Activated naive CD8-positive, alpha-beta T cell treated with anti-CD3 and anti-CD28 coated beads, Interleukin-2, amount 10 ng/mL, durations not matched to agents 7 days and 5 days (primary cell): ENCODE data around the gene TNXB. TPM values are rescaled to one million over a fixed set of nuclear protein-coding genes. Genes with fewer than 3 reads are reported as not detected.
"Not testable (repeated sequence)": the region's sequence is repeated elsewhere in the genome, so short reads cannot be mapped to it uniquely, and the experiment has no call there.

Experiments
- ATAC-seq: fragments of 150-1000 bp; cut with Tn5 transposase; one replicate; pipeline ENCODE4 v1.10.0; 2021; ENCODE audit warnings: low read depth, moderate library complexity
- POLR2A ChIA-PET: fragments of 350-600 bp; sonication (Branson Sonifier 250); formaldehyde crosslinking; loops from one replicate; lab custom pipeline; 2021; ENCODE audit warnings: antibody characterized with exemption; lab: Charles Lee
- DNase-seq: peaks from one replicate; pipeline ENCODE4 v3.0.0; 2021
- H3K27ac Mint-ChIP-seq: one replicate; pipeline ENCODE4 v1.8.0; 2022; ENCODE audit warnings: mild to moderate bottlenecking, mixed read lengths
- H3K27me3 Mint-ChIP-seq: one replicate; pipeline ENCODE4 v1.8.0; 2022; ENCODE audit warnings: mild to moderate bottlenecking, moderate library complexity, mixed read lengths
- H3K36me3 Mint-ChIP-seq: one replicate; pipeline ENCODE4 v1.8.0; 2021; ENCODE audit warnings: mild to moderate bottlenecking, mixed read lengths
- H3K4me1 Mint-ChIP-seq: one replicate; pipeline ENCODE4 v1.8.0; 2021; ENCODE audit warnings: mixed read lengths
- H3K4me3 Mint-ChIP-seq: one replicate; pipeline ENCODE4 v1.8.0; 2022; ENCODE audit warnings: mild to moderate bottlenecking, moderate library complexity, mixed read lengths
- H3K9me3 Mint-ChIP-seq: one replicate; pipeline ENCODE4 v1.8.0; 2021; ENCODE audit warnings: mixed read lengths
- total RNA-seq, 2 experiments: library from RNA; stranded (reverse); gene quantifications; one replicate each; pipeline ENCODE4 v1.2.3, GENCODE V29; 2021

Gene TNXB
- total RNA-seq, 2 experiments from 2014 or later = 8.6 to 9.2 TPM

DNA sequence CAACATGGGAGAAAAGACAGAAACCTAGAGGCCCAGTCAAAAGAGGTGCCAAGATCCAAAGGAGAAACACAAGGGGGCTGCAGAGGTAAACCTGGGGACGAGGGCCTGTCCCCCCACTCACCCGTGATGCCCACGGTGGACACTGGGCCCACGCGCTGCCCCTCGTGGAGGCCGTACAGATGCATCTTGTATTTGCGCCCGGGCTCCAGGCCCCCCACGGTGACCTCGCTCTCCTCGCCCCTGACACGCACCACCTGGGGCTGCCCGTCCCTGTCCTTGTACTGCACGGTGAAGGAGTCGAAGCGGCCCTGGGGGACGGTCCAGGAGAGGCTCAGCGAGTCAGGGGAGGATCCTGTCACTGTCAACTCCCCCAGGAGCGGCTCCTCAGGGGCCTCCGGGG, 60.0 kb downstream of the TNXB start:
- not testable (repeated sequence) for DNase-seq, H3K27ac Mint-ChIP-seq, H3K4me3 Mint-ChIP-seq

DNA sequence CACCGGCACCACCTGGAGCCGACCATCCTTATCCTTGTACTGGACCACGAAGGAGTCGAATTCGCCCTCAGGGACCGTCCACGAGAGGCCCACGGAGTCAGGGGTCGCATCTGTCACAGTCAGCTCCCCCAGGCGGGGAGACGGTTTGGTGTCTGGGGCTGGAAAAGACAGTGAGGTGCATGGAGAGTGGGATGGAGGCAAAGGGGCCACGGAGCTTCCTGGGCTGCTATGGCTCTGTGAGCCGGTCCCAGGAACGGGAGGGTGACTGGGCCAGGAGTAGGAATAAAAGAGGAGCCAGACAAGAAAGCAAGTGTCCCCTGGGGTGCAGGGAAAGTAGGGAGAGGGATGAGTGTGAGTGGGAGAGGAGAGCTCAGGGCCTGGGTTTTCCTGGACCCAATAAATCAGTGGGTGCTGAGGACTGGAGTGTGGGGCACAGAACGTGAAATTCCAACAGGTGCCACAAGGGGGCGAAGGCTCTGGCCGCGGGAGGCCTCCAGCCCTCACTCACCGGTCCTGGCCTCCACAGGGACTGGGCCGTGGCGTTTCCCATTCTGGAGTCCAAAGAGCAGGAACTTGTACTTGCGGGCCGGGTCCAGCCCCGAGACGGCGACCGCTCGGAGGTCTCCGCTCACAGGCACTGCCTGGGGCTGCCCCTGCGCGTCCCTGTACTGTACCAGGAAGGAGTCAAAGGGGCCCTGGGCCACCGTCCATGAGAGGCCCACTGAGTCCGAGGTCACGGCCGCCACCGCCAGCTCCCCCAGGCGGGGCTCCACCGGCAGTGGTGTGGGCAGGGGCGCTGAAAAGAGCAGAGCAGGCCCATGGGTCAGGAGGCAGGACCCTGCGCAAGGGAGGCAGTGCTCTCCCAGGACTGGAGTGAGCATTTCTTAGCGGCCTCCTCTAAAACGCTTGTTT, 61.0 kb downstream of the TNXB start:
- no peaks in the 10 kb centered on the region for H3K27me3 Mint-ChIP-seq
- no peaks in the 10 kb centered on the region for H3K9me3 Mint-ChIP-seq
- no peak overlapping the region for H3K4me3 Mint-ChIP-seq
- peak; percentile 78 for DNase-seq
- no peaks in the 10 kb centered on the region for H3K36me3 Mint-ChIP-seq
- POLR2A ChIA-PET = no interaction called here
- peak; percentile 67 for ATAC-seq
- H3K4me1 Mint-ChIP-seq = peaks cover 3% of the 10 kb centered on the region
- H3K27ac Mint-ChIP-seq = no peak overlapping the region

More for the DNA sequence above, 60.0 kb downstream of the TNXB start:
- H3K4me1 Mint-ChIP-seq, POLR2A ChIA-PET, H3K36me3 Mint-ChIP-seq, H3K9me3 Mint-ChIP-seq, ATAC-seq, H3K27me3 Mint-ChIP-seq: not testable (repeated sequence)

GRCh38 chr6:32047539-32047854, 61.6 kb downstream of the TNXB start:
- ATAC-seq (no peak), DNase-seq (no peak)
- POLR2A ChIA-PET = no interaction called here
- Mint-ChIP-seq H3K9me3 (no peaks in the 10 kb centered on the region), H3K36me3 (no peaks in the 10 kb centered on the region), H3K27ac (no peak overlapping the region), H3K4me3 (no peak overlapping the region), H3K4me1 (peaks cover 3% of the 10 kb centered on the region), H3K27me3 (no peaks in the 10 kb centered on the region)

- Mint-ChIP-seq H3K4me3 (no peak overlapping the region), H3K27ac (no peak overlapping the region), H3K4me1 (peaks cover 3% of the 10 kb centered on the region), H3K27me3 (no peaks in the 10 kb centered on the region), H3K9me3 (no peaks in the 10 kb centered on the region), H3K36me3 (no peaks in the 10 kb centered on the region)
- POLR2A ChIA-PET = no interaction called here
- DNase-seq (no peak), ATAC-seq (no peak)
Observed at GRCh38 chr6:32047084-32047478, 62.1 kb downstream of the TNXB start.

DNA sequence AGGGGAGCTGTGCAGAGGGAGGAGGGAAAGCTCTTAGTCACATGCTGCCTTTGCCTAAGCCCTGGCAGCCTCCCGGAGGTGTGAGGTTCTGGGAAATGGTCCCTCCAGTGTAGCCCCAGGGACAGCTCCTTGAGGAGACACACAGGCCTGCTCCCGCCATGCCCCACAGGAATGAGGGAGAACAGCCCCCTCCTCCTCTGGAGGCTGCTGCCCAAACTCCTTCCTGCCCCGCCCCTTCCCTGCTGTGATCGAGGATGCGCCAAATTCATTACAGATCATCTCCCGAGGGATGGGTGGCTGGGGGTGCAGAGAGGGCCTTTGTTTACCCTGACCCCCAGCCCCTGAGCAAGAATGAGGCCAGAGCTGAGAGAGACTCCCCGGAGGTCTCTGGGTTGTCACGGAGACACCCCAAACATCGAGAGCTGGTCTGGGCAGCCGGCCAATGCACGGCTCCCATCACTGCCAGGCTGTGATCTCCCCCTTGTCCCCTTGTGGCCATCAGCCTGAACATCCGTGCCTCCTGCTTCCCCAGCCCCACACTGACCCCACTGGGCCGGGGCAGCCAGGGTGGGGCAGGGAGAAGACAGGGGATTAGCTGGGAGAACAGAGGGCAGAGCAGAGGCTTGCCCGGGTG, 62.6 kb downstream of the TNXB start:
- Mint-ChIP-seq H3K4me3 (no peak overlapping the region), H3K9me3 (no peaks in the 10 kb centered on the region), H3K27ac (no peak overlapping the region), H3K4me1 (peaks cover 3% of the 10 kb centered on the region), H3K27me3 (no peaks in the 10 kb centered on the region), H3K36me3 (no peaks in the 10 kb centered on the region)
- ATAC-seq (no peak), DNase-seq (no peak)
- POLR2A ChIA-PET = no interaction called here

GRCh38 chr6:32045811-32046449, 63.2 kb downstream of the TNXB start:
- Mint-ChIP-seq H3K27me3 (no peaks in the 10 kb centered on the region), H3K36me3 (no peaks in the 10 kb centered on the region), H3K9me3 (no peaks in the 10 kb centered on the region), H3K27ac (no peak overlapping the region), H3K4me3 (no peak overlapping the region), H3K4me1 (peaks cover 3% of the 10 kb centered on the region)
- DNase-seq = no peak
- POLR2A ChIA-PET = no interaction called here
- no peak for ATAC-seq

- H3K27me3 Mint-ChIP-seq, ATAC-seq, H3K9me3 Mint-ChIP-seq, DNase-seq, POLR2A ChIA-PET, H3K36me3 Mint-ChIP-seq, H3K4me1 Mint-ChIP-seq, H3K27ac Mint-ChIP-seq, H3K4me3 Mint-ChIP-seq: not testable (repeated sequence)
Observed at GRCh38 chr6:32044916-32045315, 64.2 kb downstream of the TNXB start.

DNA sequence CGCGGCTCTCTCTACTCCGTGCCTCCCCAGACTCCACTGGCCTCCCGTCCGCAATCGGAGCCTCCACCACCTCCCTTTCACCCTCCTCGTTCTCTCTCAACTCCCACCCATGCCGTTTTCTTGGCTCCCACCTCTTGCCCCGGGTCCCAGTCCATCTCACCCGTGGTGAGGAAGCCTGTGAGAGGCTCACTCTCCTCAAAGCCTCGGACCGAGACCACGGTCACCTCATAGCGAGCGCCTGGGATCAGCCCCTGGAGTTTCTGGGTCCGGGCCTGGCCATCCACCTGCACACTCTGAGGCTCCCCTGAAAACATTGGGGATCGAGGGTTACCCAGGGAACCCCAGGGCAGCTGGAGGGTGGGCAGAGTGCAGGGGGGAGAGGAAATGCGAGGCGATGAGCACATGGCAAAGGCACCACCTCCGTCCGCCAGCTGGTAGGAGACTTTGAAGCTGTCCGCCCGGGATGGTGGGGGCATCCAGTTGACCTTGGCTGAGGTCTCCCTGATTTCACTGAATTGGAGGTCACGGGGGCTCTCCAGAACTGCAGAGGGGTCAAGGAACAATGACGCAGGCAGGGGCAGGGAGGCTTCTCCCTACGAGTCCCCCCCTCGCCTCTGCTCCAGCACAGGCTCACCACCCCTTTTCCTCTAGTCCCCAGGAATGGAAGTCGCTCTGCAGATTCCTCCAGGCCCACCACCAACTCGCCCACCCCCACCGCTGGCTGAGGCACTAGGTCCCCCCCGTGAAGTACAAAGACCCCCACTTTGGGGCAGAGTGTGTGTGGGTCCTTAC, 65.4 kb downstream of the TNXB start:
- POLR2A ChIA-PET, ATAC-seq, H3K4me3 Mint-ChIP-seq, H3K27ac Mint-ChIP-seq, H3K36me3 Mint-ChIP-seq, DNase-seq, H3K4me1 Mint-ChIP-seq, H3K9me3 Mint-ChIP-seq, H3K27me3 Mint-ChIP-seq: not testable (repeated sequence)

DNA sequence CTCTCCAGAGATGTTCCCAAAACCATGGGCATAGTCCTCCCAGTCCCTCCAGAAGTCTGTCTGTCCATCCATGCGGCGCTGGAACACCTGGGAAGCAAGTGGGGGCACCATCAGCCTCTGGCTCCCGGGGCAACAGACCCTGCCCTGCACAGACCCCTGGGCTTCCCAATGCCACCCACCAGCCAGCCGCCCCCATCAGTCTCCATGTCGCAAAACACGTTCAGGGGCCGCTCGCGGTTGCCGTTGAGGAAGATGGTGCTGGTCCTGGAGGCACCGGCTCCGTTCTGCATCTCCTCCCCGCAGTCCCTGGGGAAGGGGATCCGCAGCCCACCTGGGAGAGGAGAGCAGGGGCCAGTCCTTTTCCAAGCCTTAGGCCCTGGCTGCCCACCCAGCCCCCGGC, 66.9 kb downstream of the TNXB start:
- POLR2A ChIA-PET, DNase-seq, H3K9me3 Mint-ChIP-seq, ATAC-seq, H3K27me3 Mint-ChIP-seq, H3K4me3 Mint-ChIP-seq, H3K4me1 Mint-ChIP-seq, H3K27ac Mint-ChIP-seq, H3K36me3 Mint-ChIP-seq: not testable (repeated sequence)

DNA sequence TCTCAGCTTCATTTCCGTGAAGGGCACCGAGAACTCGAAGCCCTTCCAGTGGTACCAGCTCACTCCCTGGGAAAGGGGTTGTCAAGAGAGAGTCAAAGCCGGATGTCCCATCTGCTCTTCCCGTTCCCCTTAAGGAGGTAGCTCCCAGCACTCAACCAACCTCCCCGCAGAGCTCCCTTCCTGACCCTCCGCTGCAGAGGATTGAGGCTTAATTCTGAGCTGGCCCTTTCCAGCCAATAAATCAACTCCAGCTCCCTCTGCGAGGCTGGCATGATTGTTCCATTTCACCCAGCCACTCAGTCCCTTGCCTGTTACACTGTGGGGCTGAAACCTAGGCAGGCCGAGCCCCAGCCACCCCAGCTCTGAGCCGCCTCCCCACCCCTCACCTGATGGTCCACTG, 67.8 kb downstream of the TNXB start:
- H3K4me3 Mint-ChIP-seq, ATAC-seq, POLR2A ChIA-PET, H3K4me1 Mint-ChIP-seq, H3K27ac Mint-ChIP-seq, H3K9me3 Mint-ChIP-seq, DNase-seq, H3K27me3 Mint-ChIP-seq, H3K36me3 Mint-ChIP-seq: not testable (repeated sequence)

- H3K27ac Mint-ChIP-seq, H3K4me1 Mint-ChIP-seq, ATAC-seq, H3K27me3 Mint-ChIP-seq, H3K9me3 Mint-ChIP-seq, H3K4me3 Mint-ChIP-seq, DNase-seq, H3K36me3 Mint-ChIP-seq, POLR2A ChIA-PET: not testable (repeated sequence)
Observed at GRCh38 chr6:32041050-32041321, 68.2 kb downstream of the TNXB start.

DNA sequence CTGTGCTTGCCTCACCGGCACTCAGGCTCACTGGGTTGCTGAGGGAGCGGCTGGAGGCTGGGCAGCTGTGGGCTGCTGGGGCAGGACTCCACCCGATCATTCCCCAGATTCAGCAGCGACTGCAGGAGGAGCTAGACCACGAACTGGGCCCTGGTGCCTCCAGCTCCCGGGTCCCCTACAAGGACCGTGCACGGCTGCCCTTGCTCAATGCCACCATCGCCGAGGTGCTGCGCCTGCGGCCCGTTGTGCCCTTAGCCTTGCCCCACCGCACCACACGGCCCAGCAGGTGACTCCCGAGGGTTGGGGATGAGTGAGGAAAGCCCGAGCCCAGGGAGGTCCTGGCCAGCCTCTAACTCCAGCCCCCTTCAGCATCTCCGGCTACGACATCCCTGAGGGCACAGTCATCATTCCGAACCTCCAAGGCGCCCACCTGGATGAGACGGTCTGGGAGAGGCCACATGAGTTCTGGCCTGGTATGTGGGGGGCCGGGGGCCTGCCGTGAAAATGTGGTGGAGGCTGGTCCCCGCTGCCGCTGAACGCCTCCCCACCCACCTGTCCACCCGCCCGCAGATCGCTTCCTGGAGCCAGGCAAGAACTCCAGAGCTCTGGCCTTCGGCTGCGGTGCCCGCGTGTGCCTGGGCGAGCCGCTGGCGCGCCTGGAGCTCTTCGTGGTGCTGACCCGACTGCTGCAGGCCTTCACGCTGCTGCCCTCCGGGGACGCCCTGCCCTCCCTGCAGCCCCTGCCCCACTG, 68.7 kb downstream of the TNXB start:
- H3K27ac Mint-ChIP-seq, H3K9me3 Mint-ChIP-seq, H3K4me1 Mint-ChIP-seq, H3K36me3 Mint-ChIP-seq, POLR2A ChIA-PET, H3K4me3 Mint-ChIP-seq, DNase-seq, ATAC-seq, H3K27me3 Mint-ChIP-seq: not testable (repeated sequence)
